Measurements from ENCODE around the gene SF1.

Gene SF1

DNA sequence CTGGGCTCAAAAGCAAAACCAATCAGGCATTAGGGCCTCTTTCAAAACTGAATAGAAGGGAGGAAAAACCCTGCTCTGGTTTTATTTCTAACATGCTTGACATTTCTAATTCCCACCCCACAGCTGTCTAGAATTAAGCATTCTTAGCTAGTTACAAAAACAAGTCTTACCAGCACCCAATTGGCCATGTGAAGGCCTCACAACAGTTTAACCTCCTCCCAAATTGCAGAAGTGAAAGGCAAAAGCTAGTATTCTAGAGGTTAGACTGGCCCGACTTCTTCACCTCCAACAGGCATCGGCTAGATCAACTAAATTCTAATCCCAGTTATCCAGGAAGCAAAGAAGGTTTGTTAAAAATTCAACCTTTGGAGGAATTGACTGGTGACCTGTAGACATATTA lies 6.5 kb downstream of the SF1 start:
- Histone ChIP-seq H3K79me2 (ENCODE audit: insufficient read depth, low read length) (peaks cover 99% of the 10 kb centered on the region), H3K27me3 (ENCODE audit: insufficient read depth, low read length, poor library complexity, severe bottlenecking) (no peaks in the 10 kb centered on the region), H4K20me1 (ENCODE audit: insufficient read depth, low read length, poor library complexity, severe bottlenecking) (peaks cover 99% of the 10 kb centered on the region), H3K9ac (ENCODE audit: low read depth, low read length, poor library complexity, severe bottlenecking) (no peak overlapping the region), H3K36me3 (ENCODE audit: insufficient read depth, low read length) (peaks cover 100% of the 10 kb centered on the region), H3F3A (ENCODE audit: low read depth) (peaks cover 34% of the 10 kb centered on the region), H3K4me1 (ENCODE audit: insufficient read depth, low read length, poor library complexity, severe bottlenecking) (peaks cover 67% of the 10 kb centered on the region), H3K9me2 (replicated peaks; ENCODE audit: low read depth, low read length) (no peaks in the 10 kb centered on the region), H2AFZ (ENCODE audit: low read length) (no peak overlapping the region), H3K4me3 (ENCODE audit: low read length, poor library complexity, severe bottlenecking) (peak overlapping the region; percentile 35), H3K4me2 (ENCODE audit: low read depth, low read length, poor library complexity, severe bottlenecking) (peak overlapping the region; percentile 92), H3K9me3 (ENCODE audit: insufficient read depth, low read depth, low read length) (no peaks in the 10 kb centered on the region)
- TF ChIP-seq, protein P1, sequence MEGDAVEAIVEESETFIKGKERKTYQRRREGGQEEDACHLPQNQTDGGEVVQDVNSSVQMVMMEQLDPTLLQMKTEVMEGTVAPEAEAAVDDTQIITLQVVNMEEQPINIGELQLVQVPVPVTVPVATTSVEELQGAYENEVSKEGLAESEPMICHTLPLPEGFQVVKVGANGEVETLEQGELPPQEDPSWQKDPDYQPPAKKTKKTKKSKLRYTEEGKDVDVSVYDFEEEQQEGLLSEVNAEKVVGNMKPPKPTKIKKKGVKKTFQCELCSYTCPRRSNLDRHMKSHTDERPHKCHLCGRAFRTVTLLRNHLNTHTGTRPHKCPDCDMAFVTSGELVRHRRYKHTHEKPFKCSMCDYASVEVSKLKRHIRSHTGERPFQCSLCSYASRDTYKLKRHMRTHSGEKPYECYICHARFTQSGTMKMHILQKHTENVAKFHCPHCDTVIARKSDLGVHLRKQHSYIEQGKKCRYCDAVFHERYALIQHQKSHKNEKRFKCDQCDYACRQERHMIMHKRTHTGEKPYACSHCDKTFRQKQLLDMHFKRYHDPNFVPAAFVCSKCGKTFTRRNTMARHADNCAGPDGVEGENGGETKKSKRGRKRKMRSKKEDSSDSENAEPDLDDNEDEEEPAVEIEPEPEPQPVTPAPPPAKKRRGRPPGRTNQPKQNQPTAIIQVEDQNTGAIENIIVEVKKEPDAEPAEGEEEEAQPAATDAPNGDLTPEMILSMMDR (conservative IDR thresholded peaks at IDR 0.05; ENCODE audit: low read length), result no peak
- no peak for TF ChIP-seq EZH2phosphoT487 (IDR thresholded peaks at IDR 0.05; ENCODE audit: borderline replicate concordance)

DNA sequence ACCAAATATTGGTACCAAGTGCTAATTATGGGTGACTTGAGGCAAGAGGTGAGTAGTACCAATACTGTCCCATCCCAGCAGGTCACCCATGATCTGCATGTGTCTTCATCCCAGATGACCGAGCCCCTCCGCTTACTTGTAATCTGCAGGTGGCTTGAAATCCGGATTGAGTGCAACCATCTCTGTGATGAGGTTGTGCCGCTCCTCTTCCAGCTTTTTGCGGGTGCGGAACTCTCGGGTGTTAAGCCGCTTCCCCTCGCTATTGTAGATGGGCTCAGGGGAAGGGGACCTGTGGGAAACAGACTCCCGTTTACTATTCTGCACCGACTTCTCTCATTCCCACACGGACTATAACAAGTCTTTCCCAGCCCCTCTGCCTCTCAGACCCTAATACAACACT lies 8.2 kb downstream of the SF1 start:
- Histone ChIP-seq H2AFZ (ENCODE audit: low read length) (no peak overlapping the region), H3K9me2 (replicated peaks; ENCODE audit: low read depth, low read length) (no peaks in the 10 kb centered on the region), H3K36me3 (ENCODE audit: insufficient read depth, low read length) (peaks cover 98% of the 10 kb centered on the region), H3K4me1 (ENCODE audit: insufficient read depth, low read length, poor library complexity, severe bottlenecking) (peaks cover 52% of the 10 kb centered on the region), H3K79me2 (ENCODE audit: insufficient read depth, low read length) (peaks cover 93% of the 10 kb centered on the region), H3K9ac (ENCODE audit: low read depth, low read length, poor library complexity, severe bottlenecking) (no peak overlapping the region), H3K4me3 (ENCODE audit: low read length, poor library complexity, severe bottlenecking) (no peak overlapping the region), H4K20me1 (ENCODE audit: insufficient read depth, low read length, poor library complexity, severe bottlenecking) (peaks cover 98% of the 10 kb centered on the region), H3K9me3 (ENCODE audit: insufficient read depth, low read depth, low read length) (no peaks in the 10 kb centered on the region), H3K27me3 (ENCODE audit: insufficient read depth, low read length, poor library complexity, severe bottlenecking) (no peaks in the 10 kb centered on the region), H3F3A (ENCODE audit: low read depth) (peaks cover 38% of the 10 kb centered on the region), H3K4me2 (ENCODE audit: low read depth, low read length, poor library complexity, severe bottlenecking) (no peak overlapping the region)
- TF ChIP-seq, protein P1 (conservative IDR thresholded peaks at IDR 0.05; ENCODE audit: low read length), result no peak
- no peak for TF ChIP-seq EZH2phosphoT487 (IDR thresholded peaks at IDR 0.05; ENCODE audit: borderline replicate concordance)

DNA sequence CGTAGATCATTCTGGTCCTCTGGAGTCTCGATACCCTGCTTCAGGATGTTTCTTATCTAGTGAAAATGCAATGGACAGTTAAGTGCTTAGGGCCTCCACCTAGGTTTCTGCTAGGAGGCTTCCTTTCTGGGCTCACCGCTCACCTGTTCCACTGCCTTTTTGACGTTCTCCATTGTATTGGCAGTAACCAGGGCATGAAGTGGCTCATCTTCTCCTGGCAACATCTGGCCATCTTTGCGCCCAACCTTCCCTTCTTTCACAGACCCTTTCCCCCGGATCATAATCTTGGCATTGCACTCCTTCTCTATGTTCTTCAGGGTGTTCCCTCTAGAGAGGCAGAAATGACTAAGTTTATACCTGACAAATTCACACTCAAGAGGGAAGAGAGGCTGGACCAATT lies 9.1 kb downstream of the SF1 start:
- no peak for TF ChIP-seq EZH2phosphoT487 (IDR thresholded peaks at IDR 0.05; ENCODE audit: borderline replicate concordance)
- TF ChIP-seq, protein P1 (conservative IDR thresholded peaks at IDR 0.05; ENCODE audit: low read length), result no peak

More for the DNA sequence above, 9.1 kb downstream of the SF1 start:
- Histone ChIP-seq H3K4me3 (ENCODE audit: low read length, poor library complexity, severe bottlenecking) (no peak overlapping the region), H3K9me2 (replicated peaks; ENCODE audit: low read depth, low read length) (no peaks in the 10 kb centered on the region), H3K9me3 (ENCODE audit: insufficient read depth, low read depth, low read length) (no peaks in the 10 kb centered on the region), H3K9ac (ENCODE audit: low read depth, low read length, poor library complexity, severe bottlenecking) (no peak overlapping the region), H4K20me1 (ENCODE audit: insufficient read depth, low read length, poor library complexity, severe bottlenecking) (peaks cover 99% of the 10 kb centered on the region), H3K79me2 (ENCODE audit: insufficient read depth, low read length) (peaks cover 93% of the 10 kb centered on the region), H3F3A (ENCODE audit: low read depth) (peaks cover 44% of the 10 kb centered on the region), H3K27me3 (ENCODE audit: insufficient read depth, low read length, poor library complexity, severe bottlenecking) (no peaks in the 10 kb centered on the region), H2AFZ (ENCODE audit: low read length) (no peak overlapping the region), H3K4me2 (ENCODE audit: low read depth, low read length, poor library complexity, severe bottlenecking) (no peak overlapping the region), H3K36me3 (ENCODE audit: insufficient read depth, low read length) (peaks cover 98% of the 10 kb centered on the region), H3K4me1 (ENCODE audit: insufficient read depth, low read length, poor library complexity, severe bottlenecking) (peaks cover 54% of the 10 kb centered on the region)
